Stomach (tissue), 4 donors: ENCODE data around the gene BLOC1S3.

Source experiments
- EP300 ChIP-seq: sonication (generic); formaldehyde crosslinking; IDR thresholded peaks from one replicate; pipeline ENCODE4 v1.6.1; 2017; ENCODE audit warnings: antibody characterized with exemption
- POLR2A ChIP-seq, 4 donors: fragments of 450-650 bp; IDR thresholded peaks; one replicate each; pipeline ENCODE4 v1.6.1; 2016; ENCODE audit warnings: antibody characterized with exemption in 4 of 4, control low read depth in 2 of 4, mild to moderate bottlenecking in 1 of 4, moderate library complexity in 1 of 4
- POLR2AphosphoS5 ChIP-seq, 3 donors: sonication (generic); formaldehyde crosslinking; IDR thresholded peaks; one replicate each; pipeline ENCODE4 v1.6.1; 2016; ENCODE audit warnings: antibody characterized with exemption in 3 of 3
- TF ChIP-seq, protein P1 (sequence below), 7 experiments: fragments of 450-650 bp in 4 of 7; fragments of 200-600 bp in 3 of 7; sonication (generic) in 3 of 7; IDR thresholded peaks; one replicate each; pipeline ENCODE4 v1.5.1; 2016 to 2019; ENCODE audit warnings: antibody characterized with exemption in 7 of 7, control low read depth in 2 of 7, mild to moderate bottlenecking in 1 of 7

- TF ChIP-seq, protein P1, sequence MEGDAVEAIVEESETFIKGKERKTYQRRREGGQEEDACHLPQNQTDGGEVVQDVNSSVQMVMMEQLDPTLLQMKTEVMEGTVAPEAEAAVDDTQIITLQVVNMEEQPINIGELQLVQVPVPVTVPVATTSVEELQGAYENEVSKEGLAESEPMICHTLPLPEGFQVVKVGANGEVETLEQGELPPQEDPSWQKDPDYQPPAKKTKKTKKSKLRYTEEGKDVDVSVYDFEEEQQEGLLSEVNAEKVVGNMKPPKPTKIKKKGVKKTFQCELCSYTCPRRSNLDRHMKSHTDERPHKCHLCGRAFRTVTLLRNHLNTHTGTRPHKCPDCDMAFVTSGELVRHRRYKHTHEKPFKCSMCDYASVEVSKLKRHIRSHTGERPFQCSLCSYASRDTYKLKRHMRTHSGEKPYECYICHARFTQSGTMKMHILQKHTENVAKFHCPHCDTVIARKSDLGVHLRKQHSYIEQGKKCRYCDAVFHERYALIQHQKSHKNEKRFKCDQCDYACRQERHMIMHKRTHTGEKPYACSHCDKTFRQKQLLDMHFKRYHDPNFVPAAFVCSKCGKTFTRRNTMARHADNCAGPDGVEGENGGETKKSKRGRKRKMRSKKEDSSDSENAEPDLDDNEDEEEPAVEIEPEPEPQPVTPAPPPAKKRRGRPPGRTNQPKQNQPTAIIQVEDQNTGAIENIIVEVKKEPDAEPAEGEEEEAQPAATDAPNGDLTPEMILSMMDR (IDR thresholded peaks at IDR 0.05), result peak in 4 of 7 experiments; percentile 21 to 72 (median 42)
- peak in 1 of 4 donors; percentile 29 for TF ChIP-seq POLR2A (IDR thresholded peaks at IDR 0.05)
- peak; percentile 80 to 94 (median 88) for TF ChIP-seq POLR2AphosphoS5 (IDR thresholded peaks at IDR 0.05)
- TF ChIP-seq EP300, result no peak
Measured at GRCh38 chr19:45178262-45179071, at the start of gene BLOC1S3.
